Gastrocnemius medialis (tissue), 4 donors: Measurements from ENCODE around the gene KCNK2.

ENCODE experiments used
- CTCF ChIP-seq, 5 experiments: fragments of 450-650 bp in 3 of 5; fragments of 200-600 bp in 2 of 5; sonication (generic) in 2 of 5; IDR thresholded peaks in 4 of 5; conservative IDR thresholded peaks in 1 of 5; 1 replicate in 4 of 5; 2 replicates in 1 of 5; pipeline ENCODE4 v1.5.1; 2016 to 2019; ENCODE audit warnings: antibody characterized with exemption in 5 of 5, mild to moderate bottlenecking in 3 of 5, moderate library complexity in 3 of 5
- POLR2A ChIP-seq, 2 donors: fragments of 450-650 bp; IDR thresholded peaks; one replicate each; pipeline ENCODE4 v1.6.1; 2017; ENCODE audit warnings: antibody characterized with exemption in 2 of 2, mild to moderate bottlenecking in 2 of 2, moderate library complexity in 2 of 2

GRCh38 chr1:215054266-215054665, 28.3 kb upstream of the KCNK2 start:
- TF ChIP-seq POLR2A (IDR thresholded peaks at IDR 0.05) = no peak
- no peak for TF ChIP-seq CTCF (IDR thresholded peaks at IDR 0.05 in 4 of 5, conservative IDR thresholded peaks at IDR 0.05 in 1 of 5)
